ENCODE results near the gene MPZL1. TPM values are rescaled to one million over a fixed set of nuclear protein-coding genes. Genes with fewer than 3 reads are reported as not detected.

The MPZL1 gene
- total and polyA plus RNA-seq, 2 of the 8 experiments (the other 6 are each of a cell fraction or from before 2014, with no cell fraction given) = 37.8 to 120 TPM

GRCh38 chr1:167825419-167826079 lies 103.8 kb downstream of the MPZL1 start:
- no peaks in the 10 kb centered on the region for H3K9me3 ChIP-seq (ENCODE audit: insufficient read depth in 2 of 2, low read depth in 1 of 2, low read length in 1 of 2)
- no peak overlapping the region for H3K23ac ChIP-seq (ENCODE audit: insufficient read length)
- H2BK12ac ChIP-seq (ENCODE audit: low read depth, low read length) = no peak overlapping the region
- H3K36me3 ChIP-seq (ENCODE audit: control insufficient read depth in 2 of 4, insufficient read depth in 4 of 4, low read length in 3 of 4) = no peaks in the 10 kb centered on the region
- H2BK15ac ChIP-seq (ENCODE audit: low read length) = no peak overlapping the region
- no peak overlapping the region for H4K91ac ChIP-seq (replicated peaks; ENCODE audit: insufficient read length, low read length)
- no peak overlapping the region for H3K4me2 ChIP-seq (ENCODE audit: insufficient read depth in 1 of 2, low read depth in 2 of 2, low read length in 2 of 2)
- no peaks in the 10 kb centered on the region for H4K20me1 ChIP-seq (replicated peaks in 1 of 2; ENCODE audit: control insufficient read depth in 1 of 2, insufficient read depth in 2 of 2, low read length in 2 of 2)
- H2BK5ac ChIP-seq (ENCODE audit: low read depth, low read length) = no peak overlapping the region
- H2AFZ ChIP-seq (ENCODE audit: low read length) = no peak overlapping the region
- no peak overlapping the region for H2BK20ac ChIP-seq (ENCODE audit: low read length)
- no peak overlapping the region for H3K27ac ChIP-seq (ENCODE audit: low read depth, low read length)
- no peak overlapping the region for H4K8ac ChIP-seq (ENCODE audit: extremely low read depth, insufficient read depth, low read length)
- no peak overlapping the region for H3K9ac ChIP-seq (replicated peaks in 1 of 4; ENCODE audit: extremely low read depth in 1 of 4, low read depth in 3 of 4, low read length in 3 of 4)
- no peak overlapping the region for H3K4me3 ChIP-seq (ENCODE audit: extremely low read depth in 1 of 4, insufficient read depth in 2 of 4, low read depth in 3 of 4, low read length in 4 of 4)
- H4K5ac ChIP-seq (ENCODE audit: insufficient read length, low read depth, low read length) = no peak overlapping the region
- H2AK5ac ChIP-seq (ENCODE audit: low read depth, low read length) = no peak overlapping the region
- H3K79me2 ChIP-seq (ENCODE audit: control insufficient read depth in 1 of 2, insufficient read depth in 2 of 2, low read length in 2 of 2) = no peaks in the 10 kb centered on the region
- no peak for FAIRE-seq
- H3K4ac ChIP-seq (replicated peaks; ENCODE audit: insufficient read length, low read depth, low read length) = no peak overlapping the region
- POLR2A ChIA-PET (ENCODE audit: partially characterized antibody) = no interaction called here
- no peak for DNase-seq (ENCODE audit: low read depth in 1 of 2, low spot score in 2 of 2)
- H3K14ac ChIP-seq (ENCODE audit: insufficient read length) = no peak overlapping the region
- CTCF ChIA-PET (ENCODE audit: partially characterized antibody) = no interaction called here
- no peak overlapping the region for H2BK120ac ChIP-seq (replicated peaks; ENCODE audit: low read depth, low read length)
- H3K23me2 ChIP-seq (ENCODE audit: low read depth, low read length) = no peaks in the 10 kb centered on the region
- H3K27me3 ChIP-seq (replicated peaks in 1 of 4; ENCODE audit: control insufficient read depth in 3 of 4, extremely low read depth in 1 of 4, insufficient read depth in 3 of 4, low read length in 3 of 4) = no peaks in the 10 kb centered on the region
- WGBS, 2 experiments (ENCODE audit: extremely low coverage in 1 of 2, insufficient coverage in 1 of 2, insufficient read length in 1 of 2, insufficient replicate concordance in 2 of 2, low coverage in 1 of 2, low lambda C conversion rate in 2 of 2, missing lambda C conversion rate in 1 of 2) = 84% methylated on average over 4 of the region's 4 CpGs; no CpG with 5 or more reads in 1 of the 2 experiments
- H3K79me1 ChIP-seq (ENCODE audit: low read depth, low read length) = no peaks in the 10 kb centered on the region
- H3K18ac ChIP-seq (ENCODE audit: extremely low read depth, low read length) = no peak overlapping the region
- H3K56ac ChIP-seq (replicated peaks; ENCODE audit: insufficient read length, low read depth, low read length) = no peak overlapping the region
- peaks cover 0 to 12% (median 5%) of the 10 kb centered on the region in 4 experiments; a peak in 6 of 7 replicates for H3K4me1 ChIP-seq (replicated peaks in 1 of 4; ENCODE audit: control insufficient read depth in 3 of 4, insufficient read depth in 4 of 4, low read length in 3 of 4)
- TF ChIP-seq CHD1 (IDR thresholded peaks at IDR 0.05; ENCODE audit: low read depth, low read length) = no peak
- TF ChIP-seq, protein P1, sequence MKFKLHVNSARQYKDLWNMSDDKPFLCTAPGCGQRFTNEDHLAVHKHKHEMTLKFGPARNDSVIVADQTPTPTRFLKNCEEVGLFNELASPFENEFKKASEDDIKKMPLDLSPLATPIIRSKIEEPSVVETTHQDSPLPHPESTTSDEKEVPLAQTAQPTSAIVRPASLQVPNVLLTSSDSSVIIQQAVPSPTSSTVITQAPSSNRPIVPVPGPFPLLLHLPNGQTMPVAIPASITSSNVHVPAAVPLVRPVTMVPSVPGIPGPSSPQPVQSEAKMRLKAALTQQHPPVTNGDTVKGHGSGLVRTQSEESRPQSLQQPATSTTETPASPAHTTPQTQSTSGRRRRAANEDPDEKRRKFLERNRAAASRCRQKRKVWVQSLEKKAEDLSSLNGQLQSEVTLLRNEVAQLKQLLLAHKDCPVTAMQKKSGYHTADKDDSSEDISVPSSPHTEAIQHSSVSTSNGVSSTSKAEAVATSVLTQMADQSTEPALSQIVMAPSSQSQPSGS (IDR thresholded peaks at IDR 0.05; ENCODE audit: low read length) = no peak
- TF ChIP-seq EGR1 (IDR thresholded peaks at IDR 0.05; ENCODE audit: borderline replicate concordance, low read depth, low read length) = no peak
- no peak for TF ChIP-seq SP2 (IDR thresholded peaks at IDR 0.05; ENCODE audit: low read length)
- no peak for TF ChIP-seq RAD21 (IDR thresholded peaks at IDR 0.05 in 1 of 2, conservative IDR thresholded peaks at IDR 0.05 in 1 of 2; ENCODE audit: low read depth in 2 of 2, low read length in 2 of 2)
- no peak for TF ChIP-seq POLR2AphosphoS5 (IDR thresholded peaks at IDR 0.05; ENCODE audit: low read depth, low read length)
- no peak for TF ChIP-seq SP1 (IDR thresholded peaks at IDR 0.05; ENCODE audit: low read depth, low read length)
- TF ChIP-seq HDAC6 (IDR thresholded peaks at IDR 0.05; ENCODE audit: low read depth, low read length) = no peak
